ENCODE results near the gene PHF11. TPM values are rescaled to one million over a fixed set of nuclear protein-coding genes. Genes with fewer than 3 reads are reported as not detected.

Gene PHF11
- polyA plus RNA-seq, 1 of the 3 experiments (the other 2 are of a cell fraction), result 3.0 TPM

GRCh38 chr13:49499889-49500660 is 4.3 kb downstream of the PHF11 start:
- DNase-seq, result no peak
- H3K9ac ChIP-seq, result no peak overlapping the region
- no peak overlapping the region for H2AFZ ChIP-seq (ENCODE audit: low read depth)
- no peak for TF ChIP-seq SMC3 (IDR thresholded peaks at IDR 0.05; ENCODE audit: low read depth, low read length)
- no peak for TF ChIP-seq RFX5 (IDR thresholded peaks at IDR 0.05; ENCODE audit: low read length)
- TF ChIP-seq RCOR1 (IDR thresholded peaks at IDR 0.05; ENCODE audit: low read length), result no peak
- no peak for TF ChIP-seq GABPA (IDR thresholded peaks at IDR 0.05; ENCODE audit: low read depth)
- TF ChIP-seq CTCF (IDR thresholded peaks at IDR 0.05), result no peak
- no peak for TF ChIP-seq ZBTB33 (IDR thresholded peaks at IDR 0.05; ENCODE audit: borderline replicate concordance, low read depth)
- TF ChIP-seq EP300 (IDR thresholded peaks at IDR 0.05; ENCODE audit: borderline replicate concordance in 1 of 2, low read depth in 1 of 2, low read length in 1 of 2), result no peak
- no peak for TF ChIP-seq POLR2AphosphoS5 (IDR thresholded peaks at IDR 0.05; ENCODE audit: low read depth, low read length)
- no peak for TF ChIP-seq MEF2A (IDR thresholded peaks at IDR 0.05; ENCODE audit: borderline replicate concordance, low read depth)
- TF ChIP-seq REST (IDR thresholded peaks at IDR 0.05; ENCODE audit: low read depth, low read length), result no peak
- no peak for TF ChIP-seq GATA2 (CRISPR knock-in tag; IDR thresholded peaks at IDR 0.05)
- TF ChIP-seq FOXM1 (IDR thresholded peaks at IDR 0.05; ENCODE audit: low read depth), result no peak
- TF ChIP-seq RXRA (IDR thresholded peaks at IDR 0.05; ENCODE audit: borderline replicate concordance, low read depth), result no peak
- 0 out of 2 replicates have a peak, but pooled peaks have one; percentile 26 for TF ChIP-seq TCF12 (IDR thresholded peaks at IDR 0.05)
- TF ChIP-seq TEAD4 (IDR thresholded peaks at IDR 0.05; ENCODE audit: borderline replicate concordance, insufficient read depth), result no peak
- no peak for TF ChIP-seq CHD2 (IDR thresholded peaks at IDR 0.05; ENCODE audit: low read length, partially characterized antibody)
- no peak for TF ChIP-seq RAD21 (IDR thresholded peaks at IDR 0.05; ENCODE audit: low read length)
- no peak for TF ChIP-seq USF2 (IDR thresholded peaks at IDR 0.05; ENCODE audit: borderline replicate concordance, low read depth, low read length)
- TF ChIP-seq FOSL2 (IDR thresholded peaks at IDR 0.05; ENCODE audit: borderline replicate concordance, low read depth), result peak; percentile 60; the same call in 1 of the 2 replicates
- TF ChIP-seq IRF3 (IDR thresholded peaks at IDR 0.05; ENCODE audit: low read depth, low read length), result no peak
- TF ChIP-seq SIN3A (IDR thresholded peaks at IDR 0.05; ENCODE audit: borderline replicate concordance, low read depth, low read length), result no peak
- no peak for TF ChIP-seq EZH2phosphoT487 (IDR thresholded peaks at IDR 0.05; ENCODE audit: borderline replicate concordance, low read depth)
- TF ChIP-seq JUND (IDR thresholded peaks at IDR 0.05), result peak; percentile 31; the same call in 1 of the 2 replicates

More at GRCh38 chr13:49499889-49500660, 4.3 kb downstream of the PHF11 start:
- Histone ChIP-seq H3K4me3 (ENCODE audit: low read depth in 2 of 2, low read length in 1 of 2) (peak overlapping the region in 1 of 2 experiments; percentile 2; a peak in 1 of 4 replicates), H3K4me1 (ENCODE audit: control insufficient read depth in 1 of 2, insufficient read depth in 2 of 2, low read depth in 1 of 2, low read length in 1 of 2) (no peaks in the 10 kb centered on the region; a peak in 1 of 4 replicates), H3K36me3 (replicated peaks in 1 of 2; ENCODE audit: control insufficient read depth in 1 of 2, insufficient read depth in 2 of 2, low read length in 1 of 2) (no peaks in the 10 kb centered on the region), H4K20me1 (ENCODE audit: insufficient read depth) (no peaks in the 10 kb centered on the region), H3K27me3 (ENCODE audit: insufficient read depth) (no peaks in the 10 kb centered on the region), H3K27ac (ENCODE audit: low read depth in 2 of 2, low read length in 1 of 2) (peak overlapping the region in 1 of 2 experiments; percentile 67; a peak in 2 of 4 replicates), H3K9me2 (no peaks in the 10 kb centered on the region), H3K4me2 (peak overlapping the region; percentile 60), H3K9me3 (no peaks in the 10 kb centered on the region), H3F3A (replicated peaks; ENCODE audit: insufficient read depth) (peaks cover 19% of the 10 kb centered on the region), H3K79me2 (ENCODE audit: insufficient read depth) (no peaks in the 10 kb centered on the region)
- ChIA-PET POLR2A (no interaction called here), CTCF (no interaction called here)
- WGBS (ENCODE audit: low lambda C conversion rate), result 62% methylated on average over 6 of the region's 6 CpGs
